HEK293 (cell line): ENCODE data around the gene SPEM1.

ENCODE experiments used
- GLI2 ChIP-seq: fragments of 450-650 bp; formaldehyde crosslinking; IDR thresholded peaks from 2 replicates; pipeline ENCODE4; 2017; ENCODE audit warnings: missing biosample characterization, missing genetic modification characterization, low read depth, borderline replicate concordance
- GLI4 ChIP-seq: fragments of 450-650 bp; formaldehyde crosslinking; IDR thresholded peaks from 2 replicates; pipeline ENCODE4 v1.5.1; 2016; ENCODE audit warnings: missing biosample characterization, missing genetic modification characterization
- GLIS2 ChIP-seq: fragments of 450-650 bp; formaldehyde crosslinking; IDR thresholded peaks from 2 replicates; pipeline ENCODE4 v1.5.1; 2016; ENCODE audit warnings: missing biosample characterization, missing genetic modification characterization
- HOXC10 ChIP-seq: sonication (generic); formaldehyde crosslinking; IDR thresholded peaks from 2 replicates; pipeline ENCODE4 v1.8.1; 2023; ENCODE audit warnings: mild to moderate bottlenecking, missing genetic modification reagents
- MEIS1 ChIP-seq: sonication (generic); formaldehyde crosslinking; IDR thresholded peaks from 2 replicates; pipeline ENCODE4 v1.8.1; 2022; ENCODE audit warnings: missing genetic modification reagents, mild to moderate bottlenecking, borderline replicate concordance
- SP2 ChIP-seq: fragments of 450-650 bp; formaldehyde crosslinking; IDR thresholded peaks from 2 replicates; pipeline ENCODE4 v1.5.1; 2016; ENCODE audit warnings: missing biosample characterization, missing genetic modification characterization
- YY2 ChIP-seq: fragments of 450-650 bp; formaldehyde crosslinking; IDR thresholded peaks from 2 replicates; pipeline ENCODE4 v1.5.1; 2016; ENCODE audit warnings: missing biosample characterization, missing genetic modification characterization
- ZNF10 ChIP-seq: fragments of 450-650 bp; formaldehyde crosslinking; IDR thresholded peaks from 2 replicates; pipeline ENCODE4 v1.5.1; 2017; ENCODE audit warnings: missing biosample characterization, missing genetic modification characterization
- ZNF239 ChIP-seq: fragments of 450-650 bp; formaldehyde crosslinking; IDR thresholded peaks from 2 replicates; pipeline ENCODE4 v1.5.1; 2016; ENCODE audit warnings: missing biosample characterization, missing genetic modification characterization
- ZNF324 ChIP-seq: fragments of 450-650 bp; formaldehyde crosslinking; IDR thresholded peaks from 2 replicates; pipeline ENCODE4 v1.5.1; 2016; ENCODE audit warnings: missing biosample characterization, missing genetic modification characterization
- ZNF366 ChIP-seq: fragments of 450-650 bp; formaldehyde crosslinking; conservative IDR thresholded peaks from 2 replicates; pipeline ENCODE4 v1.5.1; 2016; ENCODE audit warnings: missing biosample characterization, missing genetic modification characterization
- ZNF510 ChIP-seq: fragments of 450-650 bp; formaldehyde crosslinking; IDR thresholded peaks from 2 replicates; pipeline ENCODE4 v1.5.1; 2018; ENCODE audit warnings: mild to moderate bottlenecking, missing genetic modification characterization, missing biosample characterization; ENCODE audit not compliant: insufficient replicate concordance
- ZNF600 ChIP-seq: fragments of 450-650 bp; formaldehyde crosslinking; IDR thresholded peaks from 2 replicates; pipeline ENCODE4 v1.5.1; 2016; ENCODE audit warnings: missing biosample characterization, missing genetic modification characterization
- ZNF629 ChIP-seq: fragments of 450-650 bp; formaldehyde crosslinking; IDR thresholded peaks from 2 replicates; pipeline ENCODE4 v1.5.1; 2017; ENCODE audit warnings: missing biosample characterization, missing genetic modification characterization
- ZNF658 ChIP-seq: fragments of 450-650 bp; formaldehyde crosslinking; IDR thresholded peaks from 2 replicates; pipeline ENCODE4; 2016; ENCODE audit warnings: missing biosample characterization, missing genetic modification characterization
- ZNF664 ChIP-seq: fragments of 450-650 bp; formaldehyde crosslinking; IDR thresholded peaks from 2 replicates; pipeline ENCODE4 v1.5.1; 2016; ENCODE audit warnings: missing biosample characterization, missing genetic modification characterization
- ZNF677 ChIP-seq: fragments of 450-650 bp; IDR thresholded peaks from 2 replicates; pipeline ENCODE4 v1.5.0; 2018; ENCODE audit warnings: missing biosample characterization, mild to moderate bottlenecking, missing genetic modification characterization, moderate library complexity
- ZSCAN30 ChIP-seq: fragments of 450-650 bp; IDR thresholded peaks from 2 replicates; pipeline ENCODE4 v1.5.1; 2018; ENCODE audit warnings: missing biosample characterization, mild to moderate bottlenecking, missing genetic modification characterization, moderate library complexity
- TF ChIP-seq, protein P1 (sequence below): fragments of 450-650 bp; formaldehyde crosslinking; IDR thresholded peaks from 2 replicates; pipeline ENCODE4 v1.5.1; 2016; ENCODE audit warnings: missing biosample characterization, missing genetic modification characterization
- TF ChIP-seq, protein P2 (sequence below): fragments of 450-650 bp; formaldehyde crosslinking; IDR thresholded peaks from 2 replicates; pipeline ENCODE4 v1.5.1; 2016; ENCODE audit warnings: missing biosample characterization, missing genetic modification characterization
- TF ChIP-seq, protein P3 (sequence below): fragments of 450-650 bp; formaldehyde crosslinking; IDR thresholded peaks from 2 replicates; pipeline ENCODE4 v1.5.1; 2016; ENCODE audit warnings: missing biosample characterization, missing genetic modification characterization
- TF ChIP-seq, protein P4 (sequence below): fragments of 450-650 bp; formaldehyde crosslinking; IDR thresholded peaks from 2 replicates; pipeline ENCODE4 v1.5.0; 2017; ENCODE audit warnings: missing biosample characterization, missing genetic modification characterization, borderline replicate concordance
- TF ChIP-seq, protein P5 (sequence below): fragments of 450-650 bp; formaldehyde crosslinking; IDR thresholded peaks from 2 replicates; pipeline ENCODE4 v1.5.1; 2017; ENCODE audit warnings: missing biosample characterization, missing genetic modification characterization
- TF ChIP-seq, protein P6 (sequence below): fragments of 450-650 bp; formaldehyde crosslinking; IDR thresholded peaks from 2 replicates; pipeline ENCODE4 v1.5.1; 2016; ENCODE audit warnings: missing biosample characterization, missing genetic modification characterization, low read depth

The SPEM1 gene

DNA sequence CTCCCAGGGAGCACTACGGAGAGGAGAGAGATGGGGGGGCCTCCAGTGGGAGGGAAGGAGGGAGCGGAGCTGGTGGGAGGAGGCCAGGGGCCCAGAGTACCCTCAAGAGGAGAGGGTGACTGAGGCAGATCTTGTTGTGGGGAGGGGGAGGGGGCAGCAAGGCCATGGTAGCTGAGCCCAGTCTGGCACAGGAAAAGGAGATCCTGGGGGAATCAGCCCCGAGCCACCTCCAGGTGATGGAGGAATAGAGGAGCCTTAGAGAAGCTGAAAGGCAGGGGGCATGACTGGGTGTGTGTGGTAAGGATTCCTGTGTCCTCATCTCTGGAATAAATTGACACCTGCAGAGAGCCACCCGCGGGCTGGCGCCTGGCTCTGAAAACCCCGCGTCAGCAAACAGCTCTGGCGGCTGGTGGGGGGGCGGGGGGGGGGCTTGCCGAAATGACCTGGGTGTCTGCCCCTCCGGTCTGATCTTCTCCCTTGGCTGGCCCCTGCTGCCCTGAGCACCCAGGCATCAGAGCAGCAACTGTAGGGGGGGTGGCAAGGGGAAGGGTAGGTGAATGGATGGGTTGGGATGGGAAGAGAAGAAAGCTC lies 13.8 kb upstream of the SPEM1 start (continued):
- no peak for TF ChIP-seq ZNF10 (tag by site-specific recombination)
- TF ChIP-seq HOXC10 (CRISPR knock-in tag): no peak
- TF ChIP-seq, protein P1, sequence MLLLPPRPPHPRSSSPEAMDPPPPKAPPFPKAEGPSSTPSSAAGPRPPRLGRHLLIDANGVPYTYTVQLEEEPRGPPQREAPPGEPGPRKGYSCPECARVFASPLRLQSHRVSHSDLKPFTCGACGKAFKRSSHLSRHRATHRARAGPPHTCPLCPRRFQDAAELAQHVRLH (tag by site-specific recombination): no peak
- TF ChIP-seq ZNF677 (tag by site-specific recombination): no peak
- TF ChIP-seq, protein P2, sequence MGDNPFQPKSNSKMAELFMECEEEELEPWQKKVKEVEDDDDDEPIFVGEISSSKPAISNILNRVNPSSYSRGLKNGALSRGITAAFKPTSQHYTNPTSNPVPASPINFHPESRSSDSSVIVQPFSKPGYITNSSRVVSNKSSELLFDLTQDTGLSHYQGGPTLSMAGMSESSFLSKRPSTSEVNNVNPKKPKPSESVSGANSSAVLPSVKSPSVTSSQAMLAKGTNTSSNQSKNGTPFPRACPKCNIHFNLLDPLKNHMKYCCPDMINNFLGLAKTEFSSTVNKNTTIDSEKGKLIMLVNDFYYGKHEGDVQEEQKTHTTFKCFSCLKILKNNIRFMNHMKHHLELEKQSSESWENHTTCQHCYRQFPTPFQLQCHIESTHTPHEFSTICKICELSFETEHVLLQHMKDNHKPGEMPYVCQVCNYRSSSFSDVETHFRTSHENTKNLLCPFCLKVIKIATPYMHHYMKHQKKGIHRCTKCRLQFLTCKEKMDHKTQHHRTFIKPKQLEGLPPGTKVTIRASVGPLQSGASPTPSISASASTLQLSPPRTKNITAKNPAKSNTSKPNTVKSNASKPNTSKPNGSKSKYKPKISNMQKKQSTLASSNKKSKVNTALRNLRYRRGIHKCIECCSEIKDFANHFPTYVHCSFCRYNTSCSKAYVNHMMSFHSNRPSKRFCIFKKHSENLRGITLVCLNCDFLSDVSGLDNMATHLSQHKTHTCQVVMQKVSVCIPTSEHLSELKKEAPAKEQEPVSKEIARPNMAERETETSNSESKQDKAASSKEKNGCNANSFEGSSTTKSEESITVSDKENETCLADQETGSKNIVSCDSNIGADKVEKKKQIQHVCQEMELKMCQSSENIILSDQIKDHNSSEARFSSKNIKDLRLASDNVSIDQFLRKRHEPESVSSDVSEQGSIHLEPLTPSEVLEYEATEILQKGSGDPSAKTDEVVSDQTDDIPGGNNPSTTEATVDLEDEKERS: no peak
- TF ChIP-seq GLI4 (tag by site-specific recombination): no peak
- TF ChIP-seq ZNF510 (tag by site-specific recombination): no peak
- TF ChIP-seq, protein P3, sequence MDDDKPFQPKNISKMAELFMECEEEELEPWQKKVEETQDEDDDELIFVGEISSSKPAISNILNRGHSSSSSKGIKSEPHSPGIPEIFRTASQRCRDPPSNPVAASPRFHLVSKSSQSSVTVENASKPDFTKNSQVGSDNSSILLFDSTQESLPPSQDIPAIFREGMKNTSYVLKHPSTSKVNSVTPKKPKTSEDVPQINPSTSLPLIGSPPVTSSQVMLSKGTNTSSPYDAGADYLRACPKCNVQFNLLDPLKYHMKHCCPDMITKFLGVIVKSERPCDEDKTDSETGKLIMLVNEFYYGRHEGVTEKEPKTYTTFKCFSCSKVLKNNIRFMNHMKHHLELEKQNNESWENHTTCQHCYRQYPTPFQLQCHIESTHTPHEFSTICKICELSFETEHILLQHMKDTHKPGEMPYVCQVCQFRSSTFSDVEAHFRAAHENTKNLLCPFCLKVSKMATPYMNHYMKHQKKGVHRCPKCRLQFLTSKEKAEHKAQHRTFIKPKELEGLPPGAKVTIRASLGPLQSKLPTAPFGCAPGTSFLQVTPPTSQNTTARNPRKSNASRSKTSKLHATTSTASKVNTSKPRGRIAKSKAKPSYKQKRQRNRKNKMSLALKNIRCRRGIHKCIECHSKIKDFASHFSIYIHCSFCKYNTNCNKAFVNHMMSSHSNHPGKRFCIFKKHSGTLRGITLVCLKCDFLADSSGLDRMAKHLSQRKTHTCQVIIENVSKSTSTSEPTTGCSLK: no peak
- TF ChIP-seq, protein P4, sequence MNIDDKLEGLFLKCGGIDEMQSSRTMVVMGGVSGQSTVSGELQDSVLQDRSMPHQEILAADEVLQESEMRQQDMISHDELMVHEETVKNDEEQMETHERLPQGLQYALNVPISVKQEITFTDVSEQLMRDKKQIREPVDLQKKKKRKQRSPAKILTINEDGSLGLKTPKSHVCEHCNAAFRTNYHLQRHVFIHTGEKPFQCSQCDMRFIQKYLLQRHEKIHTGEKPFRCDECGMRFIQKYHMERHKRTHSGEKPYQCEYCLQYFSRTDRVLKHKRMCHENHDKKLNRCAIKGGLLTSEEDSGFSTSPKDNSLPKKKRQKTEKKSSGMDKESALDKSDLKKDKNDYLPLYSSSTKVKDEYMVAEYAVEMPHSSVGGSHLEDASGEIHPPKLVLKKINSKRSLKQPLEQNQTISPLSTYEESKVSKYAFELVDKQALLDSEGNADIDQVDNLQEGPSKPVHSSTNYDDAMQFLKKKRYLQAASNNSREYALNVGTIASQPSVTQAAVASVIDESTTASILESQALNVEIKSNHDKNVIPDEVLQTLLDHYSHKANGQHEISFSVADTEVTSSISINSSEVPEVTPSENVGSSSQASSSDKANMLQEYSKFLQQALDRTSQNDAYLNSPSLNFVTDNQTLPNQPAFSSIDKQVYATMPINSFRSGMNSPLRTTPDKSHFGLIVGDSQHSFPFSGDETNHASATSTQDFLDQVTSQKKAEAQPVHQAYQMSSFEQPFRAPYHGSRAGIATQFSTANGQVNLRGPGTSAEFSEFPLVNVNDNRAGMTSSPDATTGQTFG (tag by site-specific recombination): no peak
- TF ChIP-seq ZNF629 (tag by site-specific recombination): no peak
- no peak for TF ChIP-seq ZNF658 (tag by site-specific recombination)
- TF ChIP-seq ZNF366 (tag by site-specific recombination): 0 out of 2 replicates have a peak, but pooled peaks have one; percentile 67
- TF ChIP-seq ZNF239: no peak
- no peak for TF ChIP-seq MEIS1 (CRISPR knock-in tag)
- TF ChIP-seq, protein P5, sequence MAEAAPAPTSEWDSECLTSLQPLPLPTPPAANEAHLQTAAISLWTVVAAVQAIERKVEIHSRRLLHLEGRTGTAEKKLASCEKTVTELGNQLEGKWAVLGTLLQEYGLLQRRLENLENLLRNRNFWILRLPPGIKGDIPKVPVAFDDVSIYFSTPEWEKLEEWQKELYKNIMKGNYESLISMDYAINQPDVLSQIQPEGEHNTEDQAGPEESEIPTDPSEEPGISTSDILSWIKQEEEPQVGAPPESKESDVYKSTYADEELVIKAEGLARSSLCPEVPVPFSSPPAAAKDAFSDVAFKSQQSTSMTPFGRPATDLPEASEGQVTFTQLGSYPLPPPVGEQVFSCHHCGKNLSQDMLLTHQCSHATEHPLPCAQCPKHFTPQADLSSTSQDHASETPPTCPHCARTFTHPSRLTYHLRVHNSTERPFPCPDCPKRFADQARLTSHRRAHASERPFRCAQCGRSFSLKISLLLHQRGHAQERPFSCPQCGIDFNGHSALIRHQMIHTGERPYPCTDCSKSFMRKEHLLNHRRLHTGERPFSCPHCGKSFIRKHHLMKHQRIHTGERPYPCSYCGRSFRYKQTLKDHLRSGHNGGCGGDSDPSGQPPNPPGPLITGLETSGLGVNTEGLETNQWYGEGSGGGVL: peak; percentile 62
- no peak for TF ChIP-seq YY2
- no peak for TF ChIP-seq ZNF324 (tag by site-specific recombination)
- TF ChIP-seq ZNF664: no peak
- peak; percentile 60 for TF ChIP-seq GLIS2 (tag by site-specific recombination)
- TF ChIP-seq, protein P6, sequence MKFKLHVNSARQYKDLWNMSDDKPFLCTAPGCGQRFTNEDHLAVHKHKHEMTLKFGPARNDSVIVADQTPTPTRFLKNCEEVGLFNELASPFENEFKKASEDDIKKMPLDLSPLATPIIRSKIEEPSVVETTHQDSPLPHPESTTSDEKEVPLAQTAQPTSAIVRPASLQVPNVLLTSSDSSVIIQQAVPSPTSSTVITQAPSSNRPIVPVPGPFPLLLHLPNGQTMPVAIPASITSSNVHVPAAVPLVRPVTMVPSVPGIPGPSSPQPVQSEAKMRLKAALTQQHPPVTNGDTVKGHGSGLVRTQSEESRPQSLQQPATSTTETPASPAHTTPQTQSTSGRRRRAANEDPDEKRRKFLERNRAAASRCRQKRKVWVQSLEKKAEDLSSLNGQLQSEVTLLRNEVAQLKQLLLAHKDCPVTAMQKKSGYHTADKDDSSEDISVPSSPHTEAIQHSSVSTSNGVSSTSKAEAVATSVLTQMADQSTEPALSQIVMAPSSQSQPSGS (tag by site-specific recombination): no peak
- TF ChIP-seq ZNF600: no peak
- TF ChIP-seq SP2: no peak
- TF ChIP-seq ZSCAN30: no peak
- no peak for TF ChIP-seq GLI2 (tag by site-specific recombination)
